T47D (cell line): ENCODE measurements around the gene TMEM132E.

Experiments used
- DNase-seq, 2 experiments: peaks; one replicate each; pipeline versions ENCODE4 v3.0.0 to v3.0.0-alpha.2; 2011 to 2012; ENCODE audit warnings: low read depth in 1 of 2, low spot score in 1 of 2
- JUND ChIP-seq: IDR thresholded peaks from 2 replicates; pipeline ENCODE4 v1.6.1; 2012; ENCODE audit warnings: low read depth
- in situ Hi-C: cut with HindIII; loops from 2 replicates; pipeline ENCODE4 v1.10.0; 2016; ENCODE audit warnings: low sequenced_read_pairs, low pct_unique_long_range_greater_than_20kb

TMEM132E gene

GRCh38 chr17:34670618-34671017 lies 91.2 kb downstream of the TMEM132E start:
- in situ Hi-C loops, result no loop called here

GRCh38 chr17:34671191-34671590 lies 91.8 kb downstream of the TMEM132E start:
- in situ Hi-C loops, result no loop called here
- TF ChIP-seq JUND, result no peak
- no peak for DNase-seq

More at GRCh38 chr17:34670618-34671017, 91.2 kb downstream of the TMEM132E start:
- DNase-seq, result no peak
- no peak for TF ChIP-seq JUND

- no peak for TF ChIP-seq JUND
- in situ Hi-C loops, result no loop called here
Observed at GRCh38 chr17:34672176-34672785, 92.9 kb downstream of the TMEM132E start.

GRCh38 chr17:34673516-34673915 lies 94.1 kb downstream of the TMEM132E start:
- TF ChIP-seq JUND, result no peak
- DNase-seq, result peak in 1 of 2 experiments; percentile 13
- in situ Hi-C loops, result no loop called here

More at GRCh38 chr17:34672176-34672785, 92.9 kb downstream of the TMEM132E start:
- DNase-seq, result no peak

- DNase-seq, result peak; percentile 34 to 70
- TF ChIP-seq JUND, result no peak; the same call in 1 of the 2 replicates
- in situ Hi-C loops, result no loop called here
Observed at GRCh38 chr17:34673995-34674890, 94.9 kb downstream of the TMEM132E start.

GRCh38 chr17:34675143-34675542 lies 95.8 kb downstream of the TMEM132E start:
- TF ChIP-seq JUND, result no peak
- DNase-seq, result no peak
- in situ Hi-C loops, result no loop called here

GRCh38 chr17:34675605-34676004 lies 96.2 kb downstream of the TMEM132E start:
- no peak for DNase-seq
- no peak for TF ChIP-seq JUND
- in situ Hi-C loops, result no loop called here

GRCh38 chr17:34680151-34680550 lies 100.8 kb downstream of the TMEM132E start:
- in situ Hi-C loops, result no loop called here
- no peak for DNase-seq
- TF ChIP-seq JUND, result no peak

GRCh38 chr17:34682305-34682704 lies 102.9 kb downstream of the TMEM132E start:
- no peak for DNase-seq
- no peak for TF ChIP-seq JUND
- in situ Hi-C loops, result no loop called here

- no peak for TF ChIP-seq JUND
- in situ Hi-C loops, result no loop called here
- no peak for DNase-seq
Observed at GRCh38 chr17:34683390-34683789, 104.0 kb downstream of the TMEM132E start.
